ENCODE data around the gene CPPED1. TPM values are rescaled to one million over a fixed set of nuclear protein-coding genes. Genes with fewer than 3 reads are reported as not detected.

The CPPED1 gene
- total RNA-seq, 4 donors from 2014 or later, result 10.4 to 18.9 (median 16.0) TPM

DNA sequence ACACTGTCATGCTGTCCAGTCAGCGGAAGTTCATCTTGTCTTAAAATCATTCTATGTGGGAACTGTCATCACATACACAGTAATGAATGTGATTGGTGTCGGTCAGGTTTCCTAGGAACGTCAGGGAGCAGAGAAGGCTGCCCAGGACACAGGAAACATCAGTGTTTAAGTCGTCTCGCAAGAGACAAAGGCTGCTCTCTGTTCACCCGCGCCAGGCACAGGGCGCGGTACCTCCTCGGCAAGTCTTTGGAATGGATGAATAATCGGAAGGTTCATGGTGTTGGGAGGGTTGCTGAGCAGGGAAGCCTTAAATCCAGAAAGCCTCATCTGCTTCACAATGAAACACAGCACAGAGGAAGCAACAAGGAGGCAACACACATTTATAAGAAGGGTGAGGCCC lies 148.2 kb downstream of the CPPED1 start:
- TF ChIP-seq POLR2A (IDR thresholded peaks at IDR 0.05), result no peak
- TF ChIP-seq, protein P1, sequence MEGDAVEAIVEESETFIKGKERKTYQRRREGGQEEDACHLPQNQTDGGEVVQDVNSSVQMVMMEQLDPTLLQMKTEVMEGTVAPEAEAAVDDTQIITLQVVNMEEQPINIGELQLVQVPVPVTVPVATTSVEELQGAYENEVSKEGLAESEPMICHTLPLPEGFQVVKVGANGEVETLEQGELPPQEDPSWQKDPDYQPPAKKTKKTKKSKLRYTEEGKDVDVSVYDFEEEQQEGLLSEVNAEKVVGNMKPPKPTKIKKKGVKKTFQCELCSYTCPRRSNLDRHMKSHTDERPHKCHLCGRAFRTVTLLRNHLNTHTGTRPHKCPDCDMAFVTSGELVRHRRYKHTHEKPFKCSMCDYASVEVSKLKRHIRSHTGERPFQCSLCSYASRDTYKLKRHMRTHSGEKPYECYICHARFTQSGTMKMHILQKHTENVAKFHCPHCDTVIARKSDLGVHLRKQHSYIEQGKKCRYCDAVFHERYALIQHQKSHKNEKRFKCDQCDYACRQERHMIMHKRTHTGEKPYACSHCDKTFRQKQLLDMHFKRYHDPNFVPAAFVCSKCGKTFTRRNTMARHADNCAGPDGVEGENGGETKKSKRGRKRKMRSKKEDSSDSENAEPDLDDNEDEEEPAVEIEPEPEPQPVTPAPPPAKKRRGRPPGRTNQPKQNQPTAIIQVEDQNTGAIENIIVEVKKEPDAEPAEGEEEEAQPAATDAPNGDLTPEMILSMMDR (IDR thresholded peaks at IDR 0.05), result no peak
- TF ChIP-seq EP300 (IDR thresholded peaks at IDR 0.05), result no peak
- Histone ChIP-seq H3K4me1 (no peaks in the 10 kb centered on the region), H3K36me3 (peaks cover 0 to 22% (median 0%) of the 10 kb centered on the region in 3 donors), H3K9me3 (peaks cover 0 to 28% (median 0%) of the 10 kb centered on the region in 4 donors), H3K4me3 (no peak overlapping the region), H3K27ac (no peak overlapping the region), H3K27me3 (no peaks in the 10 kb centered on the region)
- no peak for DNase-seq (ENCODE audit: low spot score in 2 of 2)
- WGBS, 2 donors, result 46 to 59% methylated on average over 11 of the region's 11 CpGs

DNA sequence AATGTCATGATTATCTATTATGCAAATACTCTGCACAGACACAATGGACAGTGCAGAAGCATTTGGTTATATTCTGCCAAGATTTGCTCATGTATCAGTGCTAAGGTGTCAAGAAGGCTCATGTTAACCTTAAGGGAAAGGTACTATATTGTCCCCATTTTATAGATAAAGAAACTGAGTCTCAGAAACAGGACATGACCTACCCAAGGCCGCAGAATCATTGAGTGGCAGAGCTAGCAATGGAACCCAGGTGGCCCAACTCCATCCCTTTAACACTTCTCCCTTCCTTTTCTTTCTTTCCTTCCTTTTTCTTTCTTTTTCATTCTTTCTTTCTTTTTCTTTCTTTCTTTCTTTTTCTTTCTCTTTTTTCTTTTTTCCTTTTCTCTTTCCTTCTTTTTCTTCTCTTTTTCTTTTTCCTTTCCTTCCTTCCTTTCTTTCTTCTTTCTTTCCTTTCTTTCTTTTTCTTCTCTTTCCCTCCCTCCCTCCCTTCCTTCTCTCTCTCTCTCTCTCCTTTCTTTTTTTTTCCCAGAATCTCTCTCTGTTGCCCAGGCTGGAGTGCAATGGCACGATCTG lies 149.8 kb downstream of the CPPED1 start:
- 84 to 85% methylated on average over 2 of the region's 2 CpGs for WGBS, 2 donors
- no peak for DNase-seq (ENCODE audit: low spot score in 2 of 2)

DNA sequence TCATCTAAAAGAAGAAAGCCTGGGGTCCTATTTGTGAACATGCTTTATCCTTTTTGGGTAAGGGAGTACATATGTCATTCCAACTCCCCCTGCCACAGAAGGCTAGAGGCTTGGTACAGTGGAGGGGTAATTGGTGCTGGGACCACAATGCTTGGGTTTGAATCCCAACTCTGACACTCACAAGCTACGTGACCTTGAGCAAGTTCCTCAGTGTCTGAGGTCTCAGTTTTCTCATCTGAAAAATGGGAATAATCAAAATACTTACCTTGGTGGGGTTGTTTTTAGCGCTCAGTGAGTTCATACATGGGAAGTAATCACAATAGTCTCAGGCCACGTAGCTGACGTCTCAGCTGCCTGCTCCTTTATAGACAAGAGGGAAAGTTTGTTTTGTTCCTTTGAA lies 150.8 kb downstream of the CPPED1 start:
- WGBS, 2 donors, result 83 to 88% methylated on average over 4 of the region's 4 CpGs

More for the DNA sequence above, 149.8 kb downstream of the CPPED1 start:
- Histone ChIP-seq H3K27me3 (no peaks in the 10 kb centered on the region), H3K9me3 (peaks cover 0 to 24% (median 0%) of the 10 kb centered on the region in 4 donors), H3K4me1 (no peaks in the 10 kb centered on the region), H3K36me3 (peaks cover 0 to 9% (median 0%) of the 10 kb centered on the region in 3 donors), H3K27ac (no peak overlapping the region), H3K4me3 (no peak overlapping the region)
- TF ChIP-seq, protein P1 (IDR thresholded peaks at IDR 0.05), result no peak
- TF ChIP-seq POLR2A (IDR thresholded peaks at IDR 0.05) (no peak), EP300 (IDR thresholded peaks at IDR 0.05) (no peak)

DNA sequence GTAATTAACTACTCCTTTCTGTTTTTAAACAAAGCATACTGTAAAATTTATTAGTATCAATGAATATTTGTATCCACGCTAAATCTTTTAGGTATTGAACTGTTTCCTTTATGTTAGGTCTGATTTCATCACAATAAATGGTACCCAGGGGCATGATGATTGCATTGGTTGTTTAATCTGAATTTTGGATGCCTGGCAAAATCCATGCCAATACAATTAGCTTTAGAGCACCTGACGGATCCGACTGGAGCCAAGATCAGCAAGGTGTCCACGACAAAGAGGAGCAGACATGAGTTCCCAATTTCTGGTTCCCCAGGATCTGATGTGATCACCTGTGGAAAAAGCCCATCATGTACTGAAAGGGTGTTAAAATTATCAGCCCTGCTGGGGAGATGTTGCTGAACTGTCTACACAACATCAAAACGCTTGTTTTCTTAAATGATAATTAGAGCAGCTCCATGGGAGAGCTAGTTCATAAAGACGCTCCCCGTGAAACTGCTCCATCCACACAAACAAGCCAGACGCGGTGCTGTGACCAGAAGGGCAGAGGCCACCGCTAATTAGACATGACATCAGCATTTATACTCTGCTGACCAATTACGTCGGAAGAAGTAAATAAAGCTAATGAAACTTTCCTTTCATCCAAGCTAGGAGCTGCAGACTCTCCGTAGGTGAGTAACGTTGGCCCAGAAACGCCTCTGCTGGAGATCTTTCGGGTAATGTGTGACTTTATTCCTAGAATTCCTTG lies 151.7 kb downstream of the CPPED1 start:
- DNase-seq (ENCODE audit: low spot score in 2 of 2), result no peak
- H3K9me3 ChIP-seq, result peaks cover 0 to 4% (median 0%) of the 10 kb centered on the region in 4 donors
- no peak overlapping the region for H3K4me3 ChIP-seq
- TF ChIP-seq, protein P1 (IDR thresholded peaks at IDR 0.05), result no peak
- no peak for TF ChIP-seq EP300 (IDR thresholded peaks at IDR 0.05)
- H3K4me1 ChIP-seq, result peaks cover 0 to 8% (median 0%) of the 10 kb centered on the region in 4 donors
- no peaks in the 10 kb centered on the region for H3K27me3 ChIP-seq
- H3K36me3 ChIP-seq, result no peaks in the 10 kb centered on the region
- H3K27ac ChIP-seq, result no peak overlapping the region
- 35 to 42% methylated on average over 16 of the region's 16 CpGs for WGBS, 2 donors

More for the DNA sequence above, 150.8 kb downstream of the CPPED1 start:
- Histone ChIP-seq H3K4me1 (no peaks in the 10 kb centered on the region), H3K27ac (no peak overlapping the region), H3K9me3 (peaks cover 0 to 14% (median 0%) of the 10 kb centered on the region in 4 donors), H3K27me3 (no peaks in the 10 kb centered on the region), H3K4me3 (no peak overlapping the region), H3K36me3 (no peaks in the 10 kb centered on the region)
- no peak for TF ChIP-seq EP300 (IDR thresholded peaks at IDR 0.05)
- no peak for TF ChIP-seq POLR2A (IDR thresholded peaks at IDR 0.05)
- TF ChIP-seq, protein P1 (IDR thresholded peaks at IDR 0.05), result no peak
- DNase-seq (ENCODE audit: low spot score in 2 of 2), result no peak

DNA sequence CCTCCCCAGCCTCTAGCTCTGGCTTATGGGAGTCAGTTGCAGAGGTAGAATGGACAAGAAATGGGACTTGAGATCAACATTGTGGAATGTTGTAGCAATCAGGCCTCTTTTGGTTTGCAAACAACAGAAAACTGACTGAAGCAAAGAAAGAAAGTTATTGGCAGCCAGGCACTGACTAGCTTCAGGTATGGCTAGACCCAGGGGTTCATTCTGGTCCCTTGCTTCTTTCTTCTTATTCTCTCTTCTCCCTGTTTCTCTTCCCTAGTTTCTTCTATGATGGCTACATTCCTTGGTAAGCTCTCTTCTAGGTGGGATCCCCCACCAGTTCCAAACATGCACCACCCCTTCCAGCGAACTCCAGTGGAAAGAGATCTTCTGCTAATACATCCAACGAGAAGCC lies 154.3 kb downstream of the CPPED1 start:
- WGBS, 2 donors, result 89 to 91% methylated on average over 2 of the region's 2 CpGs
- TF ChIP-seq, protein P1 (IDR thresholded peaks at IDR 0.05), result no peak
- no peak for TF ChIP-seq POLR2A (IDR thresholded peaks at IDR 0.05)
- TF ChIP-seq EP300 (IDR thresholded peaks at IDR 0.05), result no peak
- Histone ChIP-seq H3K27me3 (no peaks in the 10 kb centered on the region), H3K27ac (no peak overlapping the region), H3K36me3 (no peaks in the 10 kb centered on the region), H3K4me1 (peaks cover 0 to 23% (median 0%) of the 10 kb centered on the region in 4 donors), H3K9me3 (no peaks in the 10 kb centered on the region), H3K4me3 (no peak overlapping the region)
- no peak for DNase-seq (ENCODE audit: low spot score in 2 of 2)

All from tibial nerve (tissue), 4 donors.